Small intestine (tissue), 7 donors: Measurements from ENCODE around the gene LMAN1. TPM values are rescaled to one million over a fixed set of nuclear protein-coding genes. Genes with fewer than 3 reads are reported as not detected.

Experiments used
- DNase-seq, 2 donors: peaks; one replicate each; pipeline versions ENCODE4 v3.0.0 to v3.0.0-alpha.2; 2013
- FAIRE-seq: peaks from 2 replicates; lab custom pipeline; 2012; peaks lifted over from hg19 to GRCh38; lab: Jason Lieb, UNC
- H3K27ac ChIP-seq, 3 donors: one replicate each; pipeline ENCODE4 v1.5.1; 2013; ENCODE audit warnings: low read length in 2 of 3, mild to moderate bottlenecking in 2 of 3, control low read depth in 1 of 3, inconsistent platforms in 1 of 3, low read depth in 1 of 3, moderate library complexity in 1 of 3
- H3K27me3 ChIP-seq, 3 donors: one replicate each; pipeline ENCODE4 v1.6.1; 2013; ENCODE audit warnings: low read length in 3 of 3, inconsistent platforms in 1 of 3; ENCODE audit not compliant: control insufficient read depth in 3 of 3, insufficient read depth in 3 of 3
- H3K36me3 ChIP-seq, 3 donors: one replicate each; pipeline ENCODE4 v1.6.1; 2013; ENCODE audit warnings: low read length in 3 of 3, inconsistent platforms in 1 of 3, low read depth in 1 of 3, mild to moderate bottlenecking in 1 of 3, moderate library complexity in 1 of 3; ENCODE audit not compliant: control insufficient read depth in 3 of 3, insufficient read depth in 2 of 3
- H3K4me1 ChIP-seq, 3 donors: one replicate each; pipeline ENCODE4 v1.6.1; 2013; ENCODE audit warnings: low read length in 2 of 3, inconsistent platforms in 1 of 3, low read depth in 1 of 3, mild to moderate bottlenecking in 1 of 3, moderate library complexity in 1 of 3; ENCODE audit not compliant: control insufficient read depth in 3 of 3, insufficient read depth in 2 of 3
- H3K4me3 ChIP-seq, 3 donors: one replicate each; pipeline ENCODE4 v1.5.1; 2013; ENCODE audit warnings: low read length in 3 of 3, control low read depth in 1 of 3, inconsistent platforms in 1 of 3, low read depth in 1 of 3, mild to moderate bottlenecking in 1 of 3, moderate library complexity in 1 of 3
- H3K9me3 ChIP-seq, 2 donors: one replicate each; pipeline ENCODE4 v1.6.1; 2013; ENCODE audit warnings: low read depth in 1 of 2, low read length in 1 of 2; ENCODE audit not compliant: control insufficient read depth in 2 of 2, insufficient read depth in 1 of 2
- WGBS, 3 donors: extraction: QIAGEN DNeasy Blood & Tissue Kit; methylation state at CpG; one replicate each; pipeline ENCODE4 v1.1.7; 2013; 5-methylcytosine and 5-hydroxymethylcytosine counted together
- polyA plus RNA-seq, 4 donors: library from polyadenylated mRNA; stranded (reverse) in 3 of 4; unstranded in 1 of 4; fragments of 200-250 nt in 3 of 4; fragments of 120-200 nt in 1 of 4; gene quantifications; one replicate each; pipeline versions ENCODE4 v1.2.1 to v1.2.3, GENCODE V29; 2013
- donor health status: healthy with polysubstance abuse.
- donor health status: control.
- donor health status: control.
- donor health status: Bipolar disorder and iron deficiency.
- donor health status: healthy.

LMAN1 gene
- polyA plus RNA-seq, 4 donors: 10.5 to 98.9 (median 22.8) TPM

- Histone ChIP-seq H3K27ac (no peak overlapping the region), H3K27me3 (peaks cover 0 to 31% (median 6%) of the 10 kb centered on the region in 3 donors), H3K4me3 (peak overlapping the region in 2 of 3 donors; percentile 11 to 27), H3K9me3 (no peaks in the 10 kb centered on the region), H3K4me1 (peaks cover 0 to 3% (median 0%) of the 10 kb centered on the region in 3 donors), H3K36me3 (no peaks in the 10 kb centered on the region)
- FAIRE-seq (no peak), DNase-seq (peak; percentile 63 to 81)
- WGBS, 3 donors: 2 to 4% (median 3%) methylated on average over 46 of the region's 46 CpGs
Measured at GRCh38 chr18:59308248-59308937, 50.7 kb downstream of the LMAN1 start.

GRCh38 chr18:59306640-59307039 is 52.4 kb downstream of the LMAN1 start:
- Histone ChIP-seq H3K4me3 (no peak overlapping the region), H3K27me3 (peaks cover 0 to 37% (median 6%) of the 10 kb centered on the region in 3 donors), H3K27ac (no peak overlapping the region), H3K4me1 (peaks cover 0 to 3% (median 0%) of the 10 kb centered on the region in 3 donors), H3K9me3 (no peaks in the 10 kb centered on the region), H3K36me3 (no peaks in the 10 kb centered on the region)
- 78 to 79% (median 78%) methylated on average over 6 of the region's 6 CpGs for WGBS, 3 donors
- FAIRE-seq (no peak), DNase-seq (no peak)

GRCh38 chr18:59305295-59305694 is 53.8 kb downstream of the LMAN1 start:
- Histone ChIP-seq H3K9me3 (no peaks in the 10 kb centered on the region), H3K4me1 (peaks cover 0 to 3% (median 0%) of the 10 kb centered on the region in 3 donors), H3K27ac (no peak overlapping the region), H3K4me3 (no peak overlapping the region), H3K36me3 (no peaks in the 10 kb centered on the region), H3K27me3 (peaks cover 0 to 35% (median 4%) of the 10 kb centered on the region in 3 donors)
- FAIRE-seq (no peak), DNase-seq (no peak)
- 69 to 76% (median 73%) methylated on average over 4 of the region's 4 CpGs for WGBS, 3 donors

- Histone ChIP-seq H3K27me3 (peaks cover 0 to 32% (median 4%) of the 10 kb centered on the region in 3 donors), H3K27ac (no peak overlapping the region)
- FAIRE-seq: no peak
Measured at GRCh38 chr18:59303656-59304195, 55.3 kb downstream of the LMAN1 start.

GRCh38 chr18:59303006-59303405 is 56.1 kb downstream of the LMAN1 start:
- Histone ChIP-seq H3K4me3 (no peak overlapping the region), H3K27ac (no peak overlapping the region), H3K27me3 (peaks cover 0 to 29% (median 4%) of the 10 kb centered on the region in 3 donors), H3K36me3 (no peaks in the 10 kb centered on the region), H3K9me3 (no peaks in the 10 kb centered on the region), H3K4me1 (peaks cover 0 to under 1% (median 0%) of the 10 kb centered on the region in 3 donors)
- DNase-seq: no peak
- 75 to 90% (median 79%) methylated on average over 2 of the region's 2 CpGs for WGBS, 3 donors
- FAIRE-seq: no peak

More at GRCh38 chr18:59303656-59304195, 55.3 kb downstream of the LMAN1 start:
- DNase-seq: no peak
- no peaks in the 10 kb centered on the region for H3K36me3 ChIP-seq
- no peaks in the 10 kb centered on the region for H3K9me3 ChIP-seq
- H3K4me3 ChIP-seq: no peak overlapping the region
- 75 to 80% (median 78%) methylated on average over 9 of the region's 9 CpGs for WGBS, 3 donors
- peaks cover 0 to 3% (median 0%) of the 10 kb centered on the region in 3 donors for H3K4me1 ChIP-seq

GRCh38 chr18:59301929-59302328 is 57.1 kb downstream of the LMAN1 start:
- no peak overlapping the region for H3K4me3 ChIP-seq
- H3K36me3 ChIP-seq: no peaks in the 10 kb centered on the region
- no peak for FAIRE-seq
- H3K4me1 ChIP-seq: no peaks in the 10 kb centered on the region
- no peak for DNase-seq
- peaks cover 0 to 21% (median 4%) of the 10 kb centered on the region in 3 donors for H3K27me3 ChIP-seq
- H3K9me3 ChIP-seq: no peaks in the 10 kb centered on the region
- WGBS, 3 donors: 66 to 74% (median 73%) methylated on average over 4 of the region's 4 CpGs
- no peak overlapping the region for H3K27ac ChIP-seq

- FAIRE-seq (no peak), DNase-seq (no peak)
- WGBS, 3 donors: 70 to 73% (median 70%) methylated on average over 3 of the region's 3 CpGs
- Histone ChIP-seq H3K36me3 (no peaks in the 10 kb centered on the region), H3K4me1 (no peaks in the 10 kb centered on the region), H3K9me3 (no peaks in the 10 kb centered on the region), H3K27me3 (peaks cover 0 to 19% (median 4%) of the 10 kb centered on the region in 3 donors), H3K4me3 (no peak overlapping the region), H3K27ac (no peak overlapping the region)
Measured at GRCh38 chr18:59300676-59301285, 58.3 kb downstream of the LMAN1 start.

GRCh38 chr18:59298871-59299270 is 60.2 kb downstream of the LMAN1 start:
- FAIRE-seq: no peak
- 65 to 73% (median 69%) methylated on average over 8 of the region's 8 CpGs for WGBS, 3 donors

More at GRCh38 chr18:59298871-59299270, 60.2 kb downstream of the LMAN1 start:
- DNase-seq: no peak
- Histone ChIP-seq H3K9me3 (no peaks in the 10 kb centered on the region), H3K4me1 (no peaks in the 10 kb centered on the region), H3K4me3 (no peak overlapping the region), H3K27me3 (peaks cover 0 to 19% (median 4%) of the 10 kb centered on the region in 3 donors), H3K36me3 (no peaks in the 10 kb centered on the region), H3K27ac (no peak overlapping the region)
